Smooth muscle cell (in vitro differentiated cells): ENCODE measurements around the gene DHCR7. TPM values are rescaled to one million over a fixed set of nuclear protein-coding genes. Genes with fewer than 3 reads are reported as not detected.

Experiments used
- DNase-seq: peaks from one replicate; lab custom pipeline; 2025; ENCODE audit not compliant: unreplicated experiment; lab: John Stamatoyannopoulos, UW
- H2AFZ ChIP-seq: fragments of 200-600 bp; sonication (generic); 2 replicates; pipeline ENCODE4 v1.6.0; 2016; ENCODE audit warnings: antibody characterized with exemption, low read depth, mild to moderate bottlenecking
- H3F3A ChIP-seq: fragments of 200-600 bp; sonication (generic); 2 replicates; pipeline ENCODE4 v1.6.0; 2017; ENCODE audit warnings: antibody characterized with exemption, low read depth
- H3K27ac ChIP-seq: fragments of 200-600 bp; sonication (generic); 2 replicates; pipeline ENCODE4 v1.5.1; 2016; ENCODE audit warnings: low read depth, mild to moderate bottlenecking
- H3K27me3 ChIP-seq: fragments of 200-600 bp; sonication (generic); 2 replicates; pipeline ENCODE4 v1.6.1; 2016; ENCODE audit warnings: low read depth, mild to moderate bottlenecking
- H3K36me3 ChIP-seq: fragments of 200-600 bp; sonication (generic); 2 replicates; pipeline ENCODE4 v1.5.1; 2016; ENCODE audit warnings: low read depth
- H3K4me1 ChIP-seq: fragments of 200-600 bp; sonication (generic); 2 replicates; pipeline ENCODE4 v1.5.1; 2016; ENCODE audit warnings: low read depth
- H3K4me2 ChIP-seq: fragments of 200-600 bp; sonication (generic); 2 replicates; pipeline ENCODE4 v1.6.0; 2016; ENCODE audit warnings: mild to moderate bottlenecking
- H3K4me3 ChIP-seq: fragments of 200-600 bp; sonication (generic); 2 replicates; pipeline ENCODE4 v1.5.1; 2016; ENCODE audit warnings: mild to moderate bottlenecking
- H3K79me2 ChIP-seq: fragments of 200-600 bp; sonication (generic); 2 replicates; pipeline ENCODE4 v1.6.0; 2016; ENCODE audit warnings: low read depth, mild to moderate bottlenecking
- H3K9ac ChIP-seq: fragments of 200-600 bp; sonication (generic); 2 replicates; pipeline ENCODE4 v1.6.0; 2016; ENCODE audit warnings: low read depth
- H3K9me3 ChIP-seq: fragments of 200-600 bp; sonication (generic); replicated peaks from 2 replicates; pipeline ENCODE4 v1.5.1; 2016; ENCODE audit warnings: low read depth
- H4K20me1 ChIP-seq: fragments of 200-600 bp; sonication (generic); 2 replicates; pipeline ENCODE4 v1.6.0; 2016; ENCODE audit warnings: low read depth
- CTCF ChIP-seq: fragments of 200-600 bp; sonication (generic); IDR thresholded peaks from 2 replicates; pipeline ENCODE4 v1.5.1; 2017; ENCODE audit warnings: borderline replicate concordance, mild to moderate bottlenecking, antibody characterized with exemption; ENCODE audit not compliant: insufficient read depth, poor library complexity, severe bottlenecking
- WGBS: methylation state at CpG from one replicate; pipeline ENCODE4 v1.1.7; 2016; ENCODE audit warnings: low lambda C conversion rate; 5-methylcytosine and 5-hydroxymethylcytosine counted together
- polyA plus RNA-seq: library from polyadenylated mRNA; unstranded; fragments of >200 nt; fragmentation: Nextera tagmentation; extraction: Ambion mirVana; gene quantifications from 2 replicates; pipeline ENCODE4 v1.2.1, GENCODE V29; 2016
- total RNA-seq: library from RNA; depleted of rRNA; stranded (reverse); fragments of >200 nt; gene quantifications from 2 replicates; pipeline ENCODE4 v1.2.3, GENCODE V29; 2014

The DHCR7 gene
- total and polyA plus RNA-seq, 2 experiments from 2014 or later = 50.1 to 99.1 TPM

- 31% methylated on average over 9 of the region's 9 CpGs for WGBS
- peaks cover 4% of the 10 kb centered on the region for H3K79me2 ChIP-seq
- peaks cover 10% of the 10 kb centered on the region for H4K20me1 ChIP-seq
- H3K4me1 ChIP-seq = peaks cover 3% of the 10 kb centered on the region
- peaks cover 4% of the 10 kb centered on the region for H3K36me3 ChIP-seq
- H3K27ac ChIP-seq = no peak overlapping the region
- H3F3A ChIP-seq = no peaks in the 10 kb centered on the region
- peak overlapping the region; percentile 92 for H3K4me2 ChIP-seq
- no peaks in the 10 kb centered on the region for H3K27me3 ChIP-seq
- H3K9me3 ChIP-seq = no peaks in the 10 kb centered on the region
- DNase-seq = no peak
- no peak overlapping the region for H2AFZ ChIP-seq
- no peak overlapping the region for H3K9ac ChIP-seq
- no peak for TF ChIP-seq CTCF
- H3K4me3 ChIP-seq = peak overlapping the region; percentile 70
Observed at GRCh38 chr11:71446942-71447688, 1.1 kb downstream of the DHCR7 start.

GRCh38 chr11:71446150-71446549 is 2.0 kb downstream of the DHCR7 start:
- Histone ChIP-seq H3K27ac (no peak overlapping the region), H3K27me3 (no peaks in the 10 kb centered on the region), H3K79me2 (peaks cover 4% of the 10 kb centered on the region), H4K20me1 (peaks cover 7% of the 10 kb centered on the region), H3K36me3 (peaks cover 4% of the 10 kb centered on the region), H3K9ac (no peak overlapping the region), H3F3A (no peaks in the 10 kb centered on the region), H3K4me3 (no peak overlapping the region), H2AFZ (no peak overlapping the region), H3K4me2 (no peak overlapping the region), H3K9me3 (no peaks in the 10 kb centered on the region), H3K4me1 (peaks cover 3% of the 10 kb centered on the region)
- TF ChIP-seq CTCF = no peak
- 90% methylated on average over 1 of the region's 1 CpG for WGBS
- DNase-seq = no peak

- Histone ChIP-seq H3K4me2 (no peak overlapping the region), H3K4me3 (no peak overlapping the region), H3K27ac (no peak overlapping the region), H3K36me3 (peaks cover 4% of the 10 kb centered on the region), H3K9ac (no peak overlapping the region), H2AFZ (no peak overlapping the region), H4K20me1 (no peaks in the 10 kb centered on the region), H3F3A (no peaks in the 10 kb centered on the region), H3K27me3 (no peaks in the 10 kb centered on the region), H3K79me2 (peaks cover 2% of the 10 kb centered on the region), H3K4me1 (peaks cover 3% of the 10 kb centered on the region), H3K9me3 (no peaks in the 10 kb centered on the region)
- no peak for TF ChIP-seq CTCF
- DNase-seq = no peak
- WGBS = 97% methylated on average over 6 of the region's 6 CpGs
Observed at GRCh38 chr11:71444811-71445210, 3.4 kb downstream of the DHCR7 start.
